Measurements from ENCODE around the gene KCNQ5. TPM values are rescaled to one million over a fixed set of nuclear protein-coding genes. Genes with fewer than 3 reads are reported as not detected.

The KCNQ5 gene
- polyA plus RNA-seq, 3 donors: 0.20 to 0.37 (median 0.28) TPM

DNA sequence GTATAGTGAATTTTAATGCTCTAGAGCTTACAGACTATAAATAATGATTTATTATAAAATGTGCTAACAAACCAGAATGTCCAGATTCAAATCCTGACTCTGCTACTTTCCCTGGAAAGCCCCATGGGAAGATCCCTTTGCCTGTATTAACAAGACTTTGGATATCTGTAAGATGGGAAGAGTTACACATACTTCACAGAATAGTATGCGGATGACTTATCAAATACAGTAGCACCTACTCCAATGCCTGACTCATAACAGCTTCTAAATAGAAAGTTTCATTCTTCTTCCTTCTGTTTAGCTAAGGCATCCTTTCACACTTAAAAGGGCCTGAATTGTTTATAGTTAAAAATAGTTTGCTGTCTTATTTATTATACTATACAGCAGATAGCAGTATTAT is 166.3 kb downstream of the KCNQ5 start:
- no peak for DNase-seq (ENCODE audit: low read depth in 3 of 3, low spot score in 2 of 3)

GRCh38 chr6:72789145-72789544 is 167.3 kb downstream of the KCNQ5 start:
- DNase-seq (ENCODE audit: low read depth in 3 of 3, low spot score in 2 of 3): no peak

DNA sequence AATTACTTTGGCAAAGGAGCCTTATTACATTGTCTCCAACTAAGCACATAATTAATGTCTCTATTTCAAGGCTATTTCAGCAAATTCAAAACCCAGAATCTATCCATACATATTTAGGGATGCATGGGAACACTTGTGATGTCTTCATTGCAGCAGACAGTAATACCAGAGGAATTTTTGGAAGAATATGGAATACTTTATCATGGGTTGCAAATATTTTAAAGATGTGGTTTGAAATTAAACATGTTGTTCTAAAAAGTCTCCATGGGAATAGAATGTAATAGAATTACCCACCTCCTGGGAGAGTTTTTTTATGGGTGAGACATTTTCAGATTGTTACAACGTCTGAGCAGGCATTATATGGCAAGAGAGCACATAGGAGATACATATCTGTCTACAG is 170.8 kb downstream of the KCNQ5 start:
- no peak for DNase-seq (ENCODE audit: low read depth in 3 of 3, low spot score in 2 of 3)

- no peak for DNase-seq (ENCODE audit: low read depth in 3 of 3, low spot score in 2 of 3)
These were observed 172.0 kb downstream of the KCNQ5 start for GRCh38 chr6:72793641-72794395.

DNA sequence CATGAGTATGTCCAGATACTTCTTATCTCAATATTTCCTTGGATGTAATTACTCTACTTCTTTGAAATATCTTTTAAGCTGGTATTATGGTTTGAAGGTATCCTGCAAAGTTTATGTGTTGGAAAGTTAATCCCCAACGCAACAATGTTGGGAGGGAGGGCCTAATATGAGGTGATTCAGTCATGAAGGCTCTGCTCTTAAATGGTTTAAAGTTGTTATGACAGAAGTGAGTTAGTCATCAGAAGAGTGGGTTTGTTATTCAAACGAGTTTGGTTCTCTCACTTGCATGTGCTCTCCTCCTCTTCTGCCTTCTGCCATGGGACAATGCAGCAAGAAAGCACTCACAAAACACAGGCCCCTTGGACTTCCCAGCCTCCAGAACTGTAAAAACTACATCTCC is 176.3 kb downstream of the KCNQ5 start:
- no peak for DNase-seq (ENCODE audit: low read depth in 3 of 3, low spot score in 2 of 3)

DNA sequence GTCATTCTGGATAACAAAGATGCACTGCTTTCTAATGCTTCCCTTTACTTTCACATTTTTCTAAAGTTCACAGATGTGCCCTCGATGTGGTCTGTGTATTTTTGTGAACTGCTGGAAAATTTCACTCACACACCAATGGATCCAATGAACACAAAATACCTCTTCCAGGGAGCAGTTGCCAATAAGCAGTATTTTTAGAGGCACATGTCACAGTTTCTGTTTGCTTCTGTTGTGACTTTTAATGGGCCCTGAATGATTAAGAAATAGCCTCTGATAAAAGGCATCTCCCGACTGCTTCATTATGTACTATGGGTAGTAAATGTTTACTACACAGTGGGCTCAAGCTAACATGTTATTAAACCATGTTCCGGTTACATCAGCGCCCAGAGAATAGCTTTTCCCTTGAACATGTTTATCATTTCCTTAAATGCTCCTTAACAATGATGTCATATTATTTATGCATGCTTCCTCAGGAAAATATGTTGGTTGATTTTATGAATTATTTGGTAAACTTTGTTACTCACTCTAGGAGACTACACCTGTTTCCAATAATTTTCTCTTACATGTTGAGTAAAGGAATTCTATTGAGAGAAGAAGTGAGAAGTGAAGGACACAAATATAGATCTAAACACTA is 188.0 kb downstream of the KCNQ5 start:
- no peak for DNase-seq (ENCODE audit: low read depth in 3 of 3, low spot score in 2 of 3)

DNA sequence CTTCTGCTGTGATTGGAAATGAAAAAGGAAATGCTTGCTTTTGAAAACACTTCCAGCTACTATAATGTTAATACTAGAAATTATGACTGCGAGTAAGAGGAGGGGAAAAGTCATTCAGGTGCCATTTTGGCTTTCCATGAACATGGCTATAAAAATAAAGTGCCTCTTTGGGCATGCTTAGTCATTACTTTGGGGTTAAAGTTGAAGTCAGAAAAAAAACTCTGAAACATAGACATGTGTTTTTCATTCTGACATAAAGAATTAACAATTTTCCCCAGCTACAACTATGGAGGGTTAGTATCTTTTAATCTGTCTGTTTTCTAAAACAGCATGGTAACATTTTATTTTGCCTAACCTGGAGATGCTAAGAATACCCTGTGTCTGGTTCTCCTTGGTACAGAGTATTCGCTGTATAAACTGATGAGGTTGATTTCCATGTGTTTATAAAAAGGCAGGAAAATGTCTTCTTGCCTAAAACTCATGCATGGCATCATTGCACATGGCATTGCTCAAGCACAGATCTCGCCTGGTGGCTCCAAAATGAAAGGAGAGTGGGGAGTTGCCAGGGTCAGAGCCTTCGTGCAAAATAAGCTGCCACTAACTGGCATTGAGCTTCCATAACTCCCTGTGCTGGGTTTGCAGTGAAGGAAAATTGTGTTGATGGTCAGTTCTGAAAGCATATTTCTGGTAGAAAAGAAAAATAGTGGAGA is 188.9 kb downstream of the KCNQ5 start:
- DNase-seq (ENCODE audit: low read depth in 3 of 3, low spot score in 2 of 3): no peak

- no peak for DNase-seq (ENCODE audit: low read depth in 3 of 3, low spot score in 2 of 3)
These were observed 190.1 kb downstream of the KCNQ5 start for GRCh38 chr6:72811971-72812421.

DNA sequence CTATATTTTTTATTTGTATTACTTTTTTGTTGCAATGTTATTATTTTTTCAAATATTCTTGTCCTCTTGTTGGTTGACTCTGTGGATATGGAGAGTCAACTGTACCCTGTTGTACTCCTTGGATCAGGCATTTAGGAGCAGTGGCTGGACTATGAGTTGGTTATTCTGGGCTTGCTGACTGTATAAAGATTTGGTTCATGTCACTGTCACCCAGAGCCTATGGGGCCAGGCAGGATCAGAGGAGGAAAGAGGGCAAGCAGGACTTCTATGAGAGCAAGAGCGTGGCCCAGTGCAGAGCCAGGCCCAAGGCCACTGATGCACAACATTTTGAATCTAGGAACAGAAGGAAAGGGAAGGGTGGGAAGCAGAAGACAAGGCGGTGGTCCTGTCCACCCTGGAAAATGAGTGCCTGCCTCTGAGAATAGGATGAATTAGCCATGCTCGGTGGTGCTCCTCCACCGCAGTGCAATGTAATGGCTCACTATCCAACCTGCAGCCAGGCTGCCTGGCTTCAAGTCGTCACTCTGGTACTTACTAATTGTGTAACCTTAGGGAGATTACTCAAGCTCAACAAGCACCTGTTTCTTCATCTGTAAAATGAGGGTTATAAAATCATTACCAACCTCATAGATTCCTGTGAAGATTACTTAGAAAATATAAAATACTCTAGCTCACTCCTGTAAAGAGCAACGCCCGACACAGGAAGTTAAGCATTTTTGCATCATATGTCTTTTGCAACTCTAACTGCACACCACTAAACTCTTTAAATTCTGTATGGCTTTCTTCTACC is 192.1 kb downstream of the KCNQ5 start:
- no peak for DNase-seq (ENCODE audit: low read depth in 3 of 3, low spot score in 2 of 3)

DNA sequence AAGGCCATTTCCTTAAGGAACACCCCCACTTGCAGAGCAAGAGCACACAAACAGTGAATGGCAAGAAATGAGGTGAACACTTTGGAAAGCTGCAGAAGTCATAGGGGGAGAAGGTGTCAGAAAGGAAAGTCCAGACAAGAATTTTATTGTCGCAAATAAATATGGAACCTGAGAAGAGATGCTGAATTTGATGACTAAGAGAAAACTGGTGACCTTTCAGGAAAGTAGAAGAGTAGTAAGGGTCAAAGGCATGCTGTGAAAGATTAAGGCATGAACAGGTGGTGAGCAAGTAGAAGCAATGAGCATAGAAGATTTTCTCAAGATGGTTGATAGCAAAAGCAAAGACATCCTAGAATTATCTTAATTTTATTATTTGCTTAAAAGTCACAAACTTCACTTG is 194.2 kb downstream of the KCNQ5 start:
- no peak for DNase-seq (ENCODE audit: low read depth in 3 of 3, low spot score in 2 of 3)

GRCh38 chr6:72817208-72817607 is 195.3 kb downstream of the KCNQ5 start:
- no peak for DNase-seq (ENCODE audit: low read depth in 3 of 3, low spot score in 2 of 3)

- DNase-seq (ENCODE audit: low read depth in 3 of 3, low spot score in 2 of 3): no peak
These were observed 197.7 kb downstream of the KCNQ5 start for GRCh38 chr6:72819609-72820008.

GRCh38 chr6:72820153-72820552 is 198.3 kb downstream of the KCNQ5 start:
- no peak for DNase-seq (ENCODE audit: low read depth in 3 of 3, low spot score in 2 of 3)

DNA sequence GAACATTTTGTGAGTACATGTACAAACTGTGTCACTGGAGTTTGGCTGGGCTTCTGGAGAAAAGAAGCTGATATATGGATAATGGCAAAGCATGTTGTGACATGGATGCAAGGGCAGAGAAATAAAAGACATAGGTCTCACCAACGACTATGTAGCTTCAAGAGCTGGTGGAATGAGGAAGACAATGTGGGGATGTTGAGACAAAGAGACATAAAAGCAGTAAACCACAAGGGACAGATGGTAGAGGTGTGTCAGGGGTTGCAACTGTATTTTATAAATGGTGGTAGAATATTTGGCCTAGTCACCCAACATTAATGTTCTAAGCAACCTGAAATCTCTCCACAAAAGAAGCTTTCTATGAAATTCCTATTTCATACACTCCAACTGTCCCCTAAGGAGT is 199.0 kb downstream of the KCNQ5 start:
- no peak for DNase-seq (ENCODE audit: low read depth in 3 of 3, low spot score in 2 of 3)

DNA sequence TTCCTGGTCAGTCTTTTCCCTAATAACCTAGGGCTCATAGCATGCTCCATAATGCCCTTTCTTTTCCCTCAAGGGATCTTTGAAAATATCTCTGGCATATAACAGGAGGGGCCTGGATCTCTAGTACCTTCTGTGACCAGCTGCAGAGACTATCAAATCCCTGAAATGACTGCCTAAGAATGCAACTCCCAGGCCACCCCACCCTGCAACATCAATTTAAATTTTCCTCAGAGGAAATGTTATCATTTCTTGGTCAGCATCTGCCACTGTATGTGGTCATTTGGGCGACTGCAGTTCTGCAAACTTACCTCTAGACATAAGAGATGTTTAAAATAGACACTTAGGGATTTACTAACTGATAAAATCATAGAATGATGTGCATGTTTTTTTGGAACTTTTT is 200.2 kb downstream of the KCNQ5 start:
- no peak for DNase-seq (ENCODE audit: low read depth in 3 of 3, low spot score in 2 of 3)

- DNase-seq (ENCODE audit: low read depth in 3 of 3, low spot score in 2 of 3): no peak
These were observed 200.8 kb downstream of the KCNQ5 start for GRCh38 chr6:72822691-72823090.

DNA sequence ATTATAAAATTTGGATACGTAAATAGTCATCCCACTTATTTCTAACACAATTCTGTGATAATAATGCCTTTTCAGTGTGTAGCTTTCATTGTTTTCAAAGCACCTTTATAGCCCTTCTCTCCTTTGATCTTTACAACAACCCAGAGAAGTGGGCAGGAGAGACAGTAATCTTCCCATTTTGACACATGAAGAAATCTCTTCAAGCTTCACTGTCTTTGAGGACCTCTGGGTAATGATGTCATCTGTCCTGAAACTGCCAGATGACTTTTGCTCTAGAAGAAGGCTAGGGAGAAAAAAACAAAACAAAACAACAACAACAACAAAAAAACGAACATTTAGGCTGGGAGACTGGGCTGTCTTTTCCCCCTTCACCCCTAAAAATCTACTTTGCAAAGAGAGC is 203.0 kb downstream of the KCNQ5 start:
- DNase-seq (ENCODE audit: low read depth in 3 of 3, low spot score in 2 of 3): no peak

DNA sequence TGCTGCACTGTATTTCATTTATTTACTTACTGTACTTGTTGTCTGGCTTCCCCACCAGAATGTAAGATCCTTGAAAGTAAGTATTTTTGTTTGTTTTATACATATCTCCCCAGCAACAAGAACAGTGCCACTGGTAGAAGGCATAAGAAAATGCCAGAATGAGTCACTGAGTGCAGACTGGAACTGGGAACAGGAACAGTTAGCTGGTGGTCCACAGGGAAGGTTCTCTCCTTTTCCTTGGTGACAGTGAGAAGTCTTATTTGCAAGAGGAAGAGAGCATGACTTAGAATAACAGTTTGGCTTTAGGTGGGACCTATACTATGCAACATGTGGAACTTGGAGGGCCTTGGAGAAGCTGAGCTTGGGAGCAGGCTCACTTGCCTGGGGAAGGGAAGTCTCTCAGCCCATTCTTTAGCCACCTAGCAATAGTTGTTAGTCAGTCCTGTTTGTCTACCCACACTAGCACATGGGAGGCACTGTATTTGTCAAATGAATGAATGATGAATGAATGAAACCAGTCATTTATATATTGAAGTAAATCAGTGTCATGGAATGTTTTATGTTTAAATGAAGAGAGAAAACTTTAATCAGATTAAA is 203.5 kb downstream of the KCNQ5 start:
- no peak for DNase-seq (ENCODE audit: low read depth in 3 of 3, low spot score in 2 of 3)

DNA sequence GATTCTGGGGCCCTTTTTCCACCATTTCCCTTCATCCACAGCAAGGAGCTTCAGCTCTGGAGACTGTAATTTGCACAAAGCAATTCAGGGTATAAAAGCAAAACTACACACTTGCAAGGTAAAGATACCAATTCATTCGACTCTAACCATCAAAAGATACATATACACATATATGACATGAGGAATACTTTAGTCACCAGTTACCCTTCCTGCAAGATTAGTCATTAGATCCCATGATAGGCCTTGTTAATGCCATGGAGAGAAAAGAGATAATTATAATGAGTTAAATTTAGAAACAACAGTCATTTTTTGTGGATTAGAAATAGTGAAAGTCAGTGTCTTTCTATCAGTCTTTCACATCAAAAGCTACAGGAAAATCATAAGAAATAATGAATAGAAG is 204.2 kb downstream of the KCNQ5 start:
- no peak for DNase-seq (ENCODE audit: low read depth in 3 of 3, low spot score in 2 of 3)

- no peak for DNase-seq (ENCODE audit: low read depth in 3 of 3, low spot score in 2 of 3)
These were observed 205.0 kb downstream of the KCNQ5 start for GRCh38 chr6:72826744-72827438.
